ENCODE results near the gene KIF18A.
"Not testable (repeated sequence)": the region's sequence is repeated elsewhere in the genome, so short reads cannot be mapped to it uniquely, and the experiment has no call there.

Gene KIF18A

GRCh38 chr11:28107750-28108618 is at the start of gene KIF18A, which contains the start of gene METTL15:
KIF18A (minus strand) TSS chr11:28108156; CDS start chr11:28097947, 10,209 bp downstream.
METTL15 (plus strand) TSS chr11:28108388; CDS start chr11:28113335, 4,947 bp downstream.
- DNase-seq (ENCODE audit: low read depth in 3 of 3) = peak; percentile 95 to 98 (median 96)

GRCh38 chr11:28153586-28153985 is 45.6 kb upstream of the KIF18A start:
- no peak for DNase-seq (ENCODE audit: low read depth in 3 of 3)

- DNase-seq (ENCODE audit: low read depth in 3 of 3) = no peak
Observed at GRCh38 chr11:28152743-28153142, 44.8 kb upstream of the KIF18A start.

- no peak for DNase-seq (ENCODE audit: low read depth in 3 of 3)
Observed at GRCh38 chr11:28146123-28146751, 38.3 kb upstream of the KIF18A start.

GRCh38 chr11:28144808-28145207 is 36.9 kb upstream of the KIF18A start:
- no peak for DNase-seq (ENCODE audit: low read depth in 3 of 3)

GRCh38 chr11:28142724-28143123 is 34.8 kb upstream of the KIF18A start:
- DNase-seq (ENCODE audit: low read depth in 3 of 3) = no peak

- DNase-seq (ENCODE audit: low read depth in 3 of 3) = no peak
Observed at GRCh38 chr11:28140689-28141455, 32.9 kb upstream of the KIF18A start.

- no peak for DNase-seq (ENCODE audit: low read depth in 3 of 3)
Observed at GRCh38 chr11:28139841-28140415, 32.0 kb upstream of the KIF18A start.

- no peak for DNase-seq (ENCODE audit: low read depth in 3 of 3)
Observed at GRCh38 chr11:28137832-28138231, 29.9 kb upstream of the KIF18A start.

GRCh38 chr11:28137366-28137765 is 29.4 kb upstream of the KIF18A start:
- no peak for DNase-seq (ENCODE audit: low read depth in 3 of 3)

GRCh38 chr11:28136157-28136556 is 28.2 kb upstream of the KIF18A start:
- DNase-seq (ENCODE audit: low read depth in 3 of 3) = not testable (repeated sequence)

- no peak for DNase-seq (ENCODE audit: low read depth in 3 of 3)
Observed at GRCh38 chr11:28133146-28133545, 25.2 kb upstream of the KIF18A start.

GRCh38 chr11:28132548-28132947 is 24.6 kb upstream of the KIF18A start:
- no peak for DNase-seq (ENCODE audit: low read depth in 3 of 3)

GRCh38 chr11:28123151-28123581 is 15.2 kb upstream of the KIF18A start:
- no peak for DNase-seq (ENCODE audit: low read depth in 3 of 3)

GRCh38 chr11:28117712-28118111 is 9.8 kb upstream of the KIF18A start:
- DNase-seq (ENCODE audit: low read depth in 3 of 3) = no peak

- no peak for DNase-seq (ENCODE audit: low read depth in 3 of 3)
Observed at GRCh38 chr11:28114731-28115130, 6.8 kb upstream of the KIF18A start.

GRCh38 chr11:28114116-28114515 is 6.2 kb upstream of the KIF18A start:
- no peak for DNase-seq (ENCODE audit: low read depth in 3 of 3)

- DNase-seq (ENCODE audit: low read depth in 3 of 3) = no peak
Observed at GRCh38 chr11:28110821-28111200, 2.9 kb upstream of the KIF18A start.

GRCh38 chr11:28110108-28110820 is 2.3 kb upstream of the KIF18A start:
- peak; percentile 37 to 57 (median 39) for DNase-seq (ENCODE audit: low read depth in 3 of 3)

GRCh38 chr11:28108958-28109357 is 1.0 kb upstream of the KIF18A start:
- no peak for DNase-seq (ENCODE audit: low read depth in 3 of 3)

- DNase-seq (ENCODE audit: low read depth in 3 of 3) = no peak
Observed at GRCh38 chr11:28107191-28107749, 686 bp downstream of the KIF18A start.

Measured in stimulated activated CD4-positive, alpha-beta T cell treated with anti-CD3 and anti-CD28 coated beads, TNF-alpha, amount 100 ng/mL, for 24 hours (primary cell).